Lower lobe of right lung (tissue), 2 donors: Measurements from ENCODE around the gene PLEKHH2. TPM values are rescaled to one million over a fixed set of nuclear protein-coding genes. Genes with fewer than 3 reads are reported as not detected.

Source experiments
- ATAC-seq, 2 donors: fragments of 200-7000 bp; cut with Tn5 transposase; one replicate each; pipeline ENCODE4 v1.9.1; 2020 to 2022; ENCODE audit warnings: mild to moderate bottlenecking in 2 of 2, moderate library complexity in 2 of 2
- DNase-seq: peaks from one replicate; pipeline ENCODE4 v3.0.0-alpha.2; 2020
- H3K27ac ChIP-seq: fragments of 200-600 bp; one replicate; pipeline ENCODE4 v1.8.0; 2022
- H3K27me3 ChIP-seq: fragments of 200-600 bp; one replicate; pipeline ENCODE4 v1.8.0; 2022; ENCODE audit warnings: low read depth
- H3K36me3 ChIP-seq: fragments of 200-600 bp; one replicate; pipeline ENCODE4 v1.8.0; 2022; ENCODE audit warnings: mild to moderate bottlenecking
- H3K4me1 ChIP-seq: fragments of 200-600 bp; one replicate; pipeline ENCODE4 v1.8.0; 2022
- H3K4me3 ChIP-seq: fragments of 200-600 bp; one replicate; pipeline ENCODE4 v1.8.0; 2022; ENCODE audit warnings: mild to moderate bottlenecking
- H3K9me3 ChIP-seq: fragments of 200-600 bp; one replicate; pipeline ENCODE4 v1.8.0; 2022
- CTCF ChIP-seq: fragments of 200-600 bp; IDR thresholded peaks from one replicate; pipeline ENCODE4 v1.8.0; 2022; ENCODE audit warnings: antibody characterized with exemption, mild to moderate bottlenecking
- intact Hi-C: fragments of 100-400 bp; cut with DNase I; formaldehyde crosslinking; loops from one replicate; pipeline ENCODE4 v1.11.0; 2022
- total RNA-seq: library from RNA; stranded (reverse); fragmentation: NEBNext Ultra II Directional; extraction: Animal tissue kit (Norgen Biotek cat#: 25700); gene quantifications from one replicate; pipeline ENCODE4 v1.2.1, GENCODE V29; 2021
- donor health status: DM: no; HTN: yes; CAD: no; lungs with severe emphysema.

The PLEKHH2 gene
- total RNA-seq, 1 donor from 2014 or later, result 42.0 TPM

DNA sequence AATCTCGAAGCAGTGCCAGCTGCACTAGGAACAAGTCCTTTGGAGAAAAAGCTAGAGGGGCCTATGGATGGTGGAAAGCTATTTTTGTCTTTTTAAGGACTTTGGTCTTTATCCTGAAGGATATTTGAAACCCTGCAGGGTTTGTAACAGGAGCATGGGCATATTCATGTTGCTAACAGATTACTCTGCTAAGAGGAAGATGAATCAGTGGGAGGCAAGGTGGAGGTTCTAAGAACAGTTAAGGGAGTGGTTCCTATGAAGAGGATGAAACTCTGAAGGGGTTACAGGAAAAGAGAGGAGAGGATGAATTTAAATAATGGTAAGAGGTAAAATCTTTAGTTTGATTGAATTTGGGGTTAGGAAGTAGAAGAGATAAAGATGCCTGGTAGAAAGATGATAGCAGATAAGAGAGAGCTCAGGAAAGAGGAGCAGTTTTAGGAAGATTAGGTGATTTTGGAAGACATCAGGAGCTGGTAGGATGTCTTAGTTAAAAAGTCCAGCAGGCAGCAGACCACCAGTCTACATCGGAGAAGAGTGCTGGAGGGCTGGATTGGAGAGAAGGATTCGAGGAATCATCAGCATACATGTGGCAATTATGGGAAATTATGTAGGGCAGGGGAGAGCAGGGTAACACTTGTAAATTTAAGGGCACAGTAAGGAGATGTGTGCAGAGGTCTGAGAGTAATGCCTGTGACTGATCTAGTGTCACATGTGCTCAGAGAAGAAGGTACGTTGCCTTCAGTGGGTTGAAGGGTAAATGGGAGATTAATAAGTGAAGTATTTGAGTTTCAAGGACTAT, 78.4 kb downstream of the PLEKHH2 start:
- H3K4me3 ChIP-seq, result no peak overlapping the region
- DNase-seq (no peak), ATAC-seq (no peak)
- no peaks in the 10 kb centered on the region for H3K4me1 ChIP-seq
- TF ChIP-seq CTCF, result no peak
- H3K27me3 ChIP-seq, result no peaks in the 10 kb centered on the region
- peaks cover 10% of the 10 kb centered on the region for H3K36me3 ChIP-seq
- H3K9me3 ChIP-seq, result no peaks in the 10 kb centered on the region
- no peak overlapping the region for H3K27ac ChIP-seq
- intact Hi-C loops, result no loop called here

DNA sequence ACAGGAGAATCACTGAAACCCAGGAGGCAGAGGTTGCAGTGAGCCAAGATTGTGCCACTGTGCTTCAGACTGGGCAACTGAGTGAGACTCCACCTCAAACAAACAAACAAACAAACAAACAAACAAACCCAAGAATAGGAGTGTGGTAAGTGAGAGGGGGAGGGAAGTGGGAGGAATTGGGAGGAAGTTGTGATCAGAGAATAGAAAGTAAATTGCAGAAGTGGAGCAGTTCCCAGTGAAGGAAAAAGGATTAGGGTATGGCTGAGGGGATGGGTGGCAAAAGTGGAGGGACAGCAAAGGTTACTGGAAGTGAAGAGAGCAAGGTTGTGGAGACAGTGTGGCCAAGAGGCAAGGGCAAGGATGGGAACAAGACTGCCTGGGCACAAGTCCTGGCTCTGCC, 80.3 kb downstream of the PLEKHH2 start:
- Histone ChIP-seq H3K4me1 (no peaks in the 10 kb centered on the region), H3K9me3 (no peaks in the 10 kb centered on the region), H3K36me3 (no peaks in the 10 kb centered on the region), H3K27me3 (no peaks in the 10 kb centered on the region), H3K4me3 (no peak overlapping the region), H3K27ac (no peak overlapping the region)
- DNase-seq, result no peak
- ATAC-seq, result peak in 1 of 2 donors; percentile 45
- TF ChIP-seq CTCF, result no peak
- intact Hi-C loops, result no loop called here

GRCh38 chr2:43718530-43719124, 81.6 kb downstream of the PLEKHH2 start:
- Histone ChIP-seq H3K4me1 (no peaks in the 10 kb centered on the region), H3K9me3 (no peaks in the 10 kb centered on the region), H3K27ac (no peak overlapping the region), H3K4me3 (no peak overlapping the region), H3K27me3 (no peaks in the 10 kb centered on the region), H3K36me3 (no peaks in the 10 kb centered on the region)
- ATAC-seq, result no peak
- intact Hi-C loops, result no loop called here
- no peak for TF ChIP-seq CTCF
- DNase-seq, result no peak

- H3K4me1 ChIP-seq, result no peaks in the 10 kb centered on the region
- ATAC-seq, result no peak
- peaks cover 10% of the 10 kb centered on the region for H3K36me3 ChIP-seq
Observed at GRCh38 chr2:43724728-43725526, 87.9 kb downstream of the PLEKHH2 start.

More at GRCh38 chr2:43724728-43725526, 87.9 kb downstream of the PLEKHH2 start:
- no peak overlapping the region for H3K27ac ChIP-seq
- H3K9me3 ChIP-seq, result no peaks in the 10 kb centered on the region
- no peak overlapping the region for H3K4me3 ChIP-seq
- no peak for TF ChIP-seq CTCF
- DNase-seq, result no peak
- intact Hi-C loops, result no loop called here
- H3K27me3 ChIP-seq, result no peaks in the 10 kb centered on the region
